Esophagus (tissue), 2 donors: ENCODE results near the gene SURF6. TPM values are rescaled to one million over a fixed set of nuclear protein-coding genes. Genes with fewer than 3 reads are reported as not detected.
A peak's percentile ranks its signal among the peaks of the same experiment; 100 is the strongest.

Source experiments
- H3K27ac ChIP-seq, 2 donors: one replicate each; pipeline ENCODE4 v1.5.1; 2013; ENCODE audit warnings: low read depth in 2 of 2, mild to moderate bottlenecking in 2 of 2, inconsistent platforms in 1 of 2, low read length in 1 of 2, moderate library complexity in 1 of 2
- H3K27me3 ChIP-seq, 2 donors: one replicate each; pipeline ENCODE4 v1.6.1; 2013; ENCODE audit warnings: low read length in 2 of 2, control low read depth in 1 of 2, mild to moderate bottlenecking in 1 of 2; ENCODE audit not compliant: insufficient read depth in 2 of 2, control insufficient read depth in 1 of 2
- H3K36me3 ChIP-seq, 2 donors: one replicate each; pipeline ENCODE4 v1.6.1; 2013; ENCODE audit warnings: low read length in 1 of 2; ENCODE audit not compliant: control insufficient read depth in 2 of 2, insufficient read depth in 2 of 2
- H3K4me1 ChIP-seq, 2 donors: one replicate each; pipeline ENCODE4 v1.6.1; 2013; ENCODE audit warnings: low read length in 1 of 2; ENCODE audit not compliant: control insufficient read depth in 2 of 2, insufficient read depth in 2 of 2
- H3K4me3 ChIP-seq, 2 donors: one replicate each; pipeline ENCODE4 v1.5.1; 2013; ENCODE audit warnings: low read length in 2 of 2, mild to moderate bottlenecking in 2 of 2, low read depth in 1 of 2, moderate library complexity in 1 of 2
- H3K9me3 ChIP-seq, 2 donors: one replicate each; pipeline ENCODE4 v1.6.1; 2013; ENCODE audit warnings: mild to moderate bottlenecking in 2 of 2, low read depth in 1 of 2, low read length in 1 of 2, moderate library complexity in 1 of 2; ENCODE audit not compliant: control insufficient read depth in 2 of 2, insufficient read depth in 1 of 2
- WGBS, 2 donors: extraction: QIAGEN DNeasy Blood & Tissue Kit; methylation state at CpG; one replicate each; pipeline ENCODE4 v1.1.7; 2013; 5-methylcytosine and 5-hydroxymethylcytosine counted together
- polyA plus RNA-seq, 2 donors: library from polyadenylated mRNA; stranded (reverse); fragments of 200-250 nt; gene quantifications; one replicate each; pipeline ENCODE4 v1.2.3, GENCODE V29; 2013
- donor health status: healthy with polysubstance abuse.
- donor health status: Bipolar disorder and iron deficiency.

The SURF6 gene
- polyA plus RNA-seq, 2 donors, result 17.0 to 21.7 TPM

DNA sequence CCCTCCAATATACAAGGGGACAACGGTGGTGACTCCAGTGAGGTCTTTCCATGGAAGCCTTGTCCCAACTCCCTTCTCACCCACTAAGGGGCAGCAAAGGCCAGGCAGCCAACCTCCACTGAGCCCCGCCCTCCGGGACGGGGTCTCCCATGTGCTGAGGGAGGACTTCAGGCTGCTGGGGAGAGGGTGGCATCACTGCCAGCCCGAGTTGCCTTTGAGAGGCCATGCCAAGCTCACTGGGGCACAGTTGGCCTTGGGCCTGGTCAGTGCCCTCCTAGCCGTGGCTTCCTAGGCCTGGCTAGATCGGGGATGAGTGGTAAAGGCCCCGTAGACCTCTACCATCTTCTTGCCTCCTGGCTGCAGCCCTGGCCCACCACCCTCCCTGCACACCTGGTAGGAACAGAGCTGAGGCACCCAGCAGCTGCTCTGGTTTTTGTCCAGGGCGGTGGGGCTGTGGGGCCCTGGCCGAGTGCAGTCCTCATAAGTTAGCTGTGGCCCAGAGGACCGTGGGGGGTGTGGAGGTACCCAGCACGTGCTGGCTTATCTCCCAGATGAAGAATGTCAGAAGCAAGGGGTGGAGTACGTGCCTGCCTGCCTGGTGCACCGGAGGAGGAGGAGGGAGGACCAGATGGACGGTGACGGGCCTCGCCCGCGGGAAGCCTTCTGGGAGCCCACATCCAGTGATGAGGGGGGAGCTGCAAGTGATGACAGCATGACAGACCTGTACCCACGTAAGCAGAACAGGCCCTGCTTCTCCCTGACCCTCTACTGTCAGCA lies 23.6 kb upstream of the SURF6 start:
- Histone ChIP-seq H3K4me3 (no peak overlapping the region), H3K4me1 (peaks cover 4 to 36% of the 10 kb centered on the region in 2 donors), H3K36me3 (peaks cover 6 to 39% of the 10 kb centered on the region in 2 donors), H3K27ac (no peak overlapping the region), H3K9me3 (peaks cover 0 to 2% of the 10 kb centered on the region in 2 donors), H3K27me3 (no peaks in the 10 kb centered on the region)
- 45 to 53% methylated on average over 20 of the region's 20 CpGs for WGBS, 2 donors

DNA sequence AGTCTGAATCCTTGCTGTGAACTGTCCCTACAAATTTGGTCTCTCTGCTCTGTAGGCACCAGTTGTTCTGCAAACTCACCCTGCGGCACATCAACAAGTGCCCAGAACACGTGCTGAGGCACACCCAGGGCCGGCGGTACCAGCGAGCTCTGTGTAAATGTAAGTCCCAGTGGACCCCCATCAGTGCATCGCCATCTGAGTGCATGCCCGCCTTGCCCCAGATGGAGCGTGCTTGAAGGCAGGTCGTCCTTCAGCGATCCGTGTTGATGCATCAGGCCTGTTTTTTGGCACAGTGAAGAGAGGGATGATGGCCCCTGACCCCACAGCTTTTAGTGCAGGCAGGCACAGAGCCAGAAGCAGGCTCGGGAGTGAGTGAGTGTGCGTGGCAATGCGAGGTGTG lies 21.7 kb upstream of the SURF6 start:
- H3K4me3 ChIP-seq, result peak overlapping the region in 1 of 2 donors; percentile 86
- peaks cover 0 to 2% of the 10 kb centered on the region in 2 donors for H3K9me3 ChIP-seq
- no peak overlapping the region for H3K27ac ChIP-seq
- 70 to 74% methylated on average over 14 of the region's 14 CpGs for WGBS, 2 donors
- peaks cover 1 to 44% of the 10 kb centered on the region in 2 donors for H3K36me3 ChIP-seq
- peaks cover 4 to 31% of the 10 kb centered on the region in 2 donors for H3K4me1 ChIP-seq
- no peaks in the 10 kb centered on the region for H3K27me3 ChIP-seq

DNA sequence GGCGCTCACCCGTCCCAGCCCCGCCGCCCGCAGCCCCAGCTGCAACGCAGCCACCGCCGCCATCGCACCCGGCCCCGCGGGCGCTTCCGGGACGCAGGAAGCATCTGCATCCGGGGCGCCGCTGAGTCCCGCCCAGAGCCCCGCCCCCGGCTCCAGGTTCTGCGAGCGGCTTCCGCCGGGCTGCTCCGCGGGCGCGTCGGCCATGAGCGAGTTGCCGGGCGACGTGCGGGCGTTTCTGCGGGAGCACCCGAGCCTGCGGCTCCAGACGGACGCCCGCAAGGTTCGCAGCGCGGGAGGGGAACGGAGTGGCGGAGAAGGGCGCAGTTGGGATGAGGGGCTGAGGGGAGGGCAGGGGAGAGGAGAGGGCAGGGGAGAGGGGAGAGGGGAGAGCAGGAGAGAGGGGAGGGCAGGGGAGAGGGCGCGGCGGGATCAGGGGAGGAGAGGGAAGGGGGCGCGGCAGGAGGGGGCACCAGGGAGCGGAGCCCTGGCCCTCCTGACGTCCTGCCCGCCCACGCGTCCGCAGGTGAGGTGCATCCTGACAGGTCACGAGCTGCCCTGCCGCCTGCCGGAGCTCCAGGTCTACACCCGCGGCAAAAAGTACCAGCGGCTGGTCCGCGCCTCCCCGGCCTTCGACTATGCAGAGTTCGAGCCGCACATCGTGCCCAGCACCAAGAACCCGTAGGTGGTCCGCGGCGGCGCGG lies 20.6 kb upstream of the SURF6 start, which contains the start of the genes SURF1 and SURF2:
Gene SURF1 (minus strand): TSS at position 97 of the 701 bp plus-strand sequence. CDS start 34 bp downstream, at position 63.
Gene SURF2 (plus strand): TSS at position 160 of the 701 bp plus-strand sequence. CDS start 43 bp downstream, at position 203.
- no peaks in the 10 kb centered on the region for H3K9me3 ChIP-seq
- peaks cover 4 to 47% of the 10 kb centered on the region in 2 donors for H3K36me3 ChIP-seq
- H3K4me3 ChIP-seq, result peak within 1 kb of the TSS; percentile 68 to 86
- peaks cover 4 to 26% of the 10 kb centered on the region in 2 donors for H3K4me1 ChIP-seq
- H3K27me3 ChIP-seq, result no peaks in the 10 kb centered on the region
- WGBS, 2 donors, result 1% methylated on average over 61 to 78 of the region's 78 CpGs
- H3K27ac ChIP-seq, result peak within 1 kb of the TSS; percentile 77 to 80

DNA sequence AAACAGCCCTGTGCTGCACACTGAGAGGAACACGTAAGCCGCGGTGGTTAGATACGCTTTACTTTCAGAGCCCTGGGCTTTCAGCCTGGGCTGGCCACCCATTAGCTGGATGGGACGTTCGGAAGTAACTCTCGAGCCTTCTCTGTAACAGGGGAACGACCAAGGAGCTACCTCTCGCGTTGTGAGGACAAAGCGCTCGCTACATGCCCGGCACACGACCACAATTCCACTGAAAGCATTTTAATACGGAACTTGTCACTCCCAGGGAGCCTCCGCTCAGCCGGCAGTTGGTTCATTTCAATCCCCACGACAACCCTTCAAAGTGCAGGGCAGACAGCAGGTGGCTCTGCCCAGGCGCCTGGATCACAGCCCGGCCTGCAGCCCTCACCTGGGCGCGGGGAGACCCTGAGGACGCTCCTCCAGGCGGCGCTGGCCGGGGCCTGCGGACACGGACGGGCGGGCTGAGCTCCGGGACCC lies 19.9 kb upstream of the SURF6 start:
- WGBS, 2 donors, result 0 to 1% methylated on average over 23 to 31 of the region's 31 CpGs
- peaks cover 4 to 26% of the 10 kb centered on the region in 2 donors for H3K4me1 ChIP-seq

DNA sequence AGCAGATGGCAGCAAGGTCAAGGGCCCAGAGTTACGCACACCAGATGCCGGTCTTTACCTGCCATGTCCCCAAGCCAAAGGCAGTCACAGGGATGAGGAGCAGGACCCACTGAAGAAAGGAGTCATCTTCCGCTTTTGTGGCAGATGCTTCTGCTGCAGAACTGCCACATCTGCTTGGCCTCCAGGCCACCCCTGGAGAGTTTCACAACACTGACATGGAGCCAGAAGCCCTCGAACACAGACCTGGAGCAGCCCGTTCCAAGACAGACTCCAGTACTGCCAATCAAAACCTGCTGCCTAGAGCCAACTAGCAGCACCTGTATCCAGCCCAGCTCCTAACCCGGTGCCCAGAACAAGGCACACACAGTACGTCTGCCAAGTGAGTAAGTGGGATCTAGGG lies 18.8 kb upstream of the SURF6 start:
- peaks cover 4 to 22% of the 10 kb centered on the region in 2 donors for H3K4me1 ChIP-seq

More for the DNA sequence above, 19.9 kb upstream of the SURF6 start:
- Histone ChIP-seq H3K27me3 (no peaks in the 10 kb centered on the region), H3K9me3 (no peaks in the 10 kb centered on the region), H3K27ac (peak overlapping the region; percentile 77 to 80), H3K36me3 (peaks cover 4 to 45% of the 10 kb centered on the region in 2 donors), H3K4me3 (peak overlapping the region; percentile 68 to 86)

DNA sequence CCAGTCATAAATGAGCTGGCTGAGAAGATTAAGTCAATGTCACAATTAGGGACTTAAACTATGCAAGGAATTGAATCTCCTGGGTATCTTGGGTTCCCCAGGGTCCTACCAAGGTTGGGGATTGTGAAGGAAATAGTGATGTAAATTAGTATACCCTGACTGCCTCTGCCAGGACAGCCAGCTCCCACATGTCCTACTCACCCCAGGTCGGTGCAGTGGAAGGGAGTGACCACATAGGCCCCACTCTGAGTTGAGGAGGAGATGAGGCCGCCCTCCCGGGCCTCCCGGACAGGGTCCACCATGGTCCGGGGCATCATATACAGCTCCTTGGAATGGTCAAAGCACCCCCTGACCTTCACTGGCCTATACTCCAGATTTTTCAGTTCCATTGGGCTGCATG lies 17.6 kb upstream of the SURF6 start:
- Histone ChIP-seq H3K9me3 (no peaks in the 10 kb centered on the region), H3K36me3 (peaks cover 7 to 38% of the 10 kb centered on the region in 2 donors), H3K27me3 (no peaks in the 10 kb centered on the region), H3K27ac (no peak overlapping the region), H3K4me3 (no peak overlapping the region), H3K4me1 (peaks cover 4 to 18% of the 10 kb centered on the region in 2 donors)
- WGBS, 2 donors, result 77 to 88% methylated on average over 5 of the region's 5 CpGs

More for the DNA sequence above, 18.8 kb upstream of the SURF6 start:
- WGBS, 2 donors, result 76 to 77% methylated on average over 7 of the region's 7 CpGs
- peaks cover 7 to 44% of the 10 kb centered on the region in 2 donors for H3K36me3 ChIP-seq
- H3K27me3 ChIP-seq, result no peaks in the 10 kb centered on the region
- no peaks in the 10 kb centered on the region for H3K9me3 ChIP-seq
- H3K4me3 ChIP-seq, result no peak overlapping the region
- peak overlapping the region in 1 of 2 donors; percentile 14 for H3K27ac ChIP-seq

DNA sequence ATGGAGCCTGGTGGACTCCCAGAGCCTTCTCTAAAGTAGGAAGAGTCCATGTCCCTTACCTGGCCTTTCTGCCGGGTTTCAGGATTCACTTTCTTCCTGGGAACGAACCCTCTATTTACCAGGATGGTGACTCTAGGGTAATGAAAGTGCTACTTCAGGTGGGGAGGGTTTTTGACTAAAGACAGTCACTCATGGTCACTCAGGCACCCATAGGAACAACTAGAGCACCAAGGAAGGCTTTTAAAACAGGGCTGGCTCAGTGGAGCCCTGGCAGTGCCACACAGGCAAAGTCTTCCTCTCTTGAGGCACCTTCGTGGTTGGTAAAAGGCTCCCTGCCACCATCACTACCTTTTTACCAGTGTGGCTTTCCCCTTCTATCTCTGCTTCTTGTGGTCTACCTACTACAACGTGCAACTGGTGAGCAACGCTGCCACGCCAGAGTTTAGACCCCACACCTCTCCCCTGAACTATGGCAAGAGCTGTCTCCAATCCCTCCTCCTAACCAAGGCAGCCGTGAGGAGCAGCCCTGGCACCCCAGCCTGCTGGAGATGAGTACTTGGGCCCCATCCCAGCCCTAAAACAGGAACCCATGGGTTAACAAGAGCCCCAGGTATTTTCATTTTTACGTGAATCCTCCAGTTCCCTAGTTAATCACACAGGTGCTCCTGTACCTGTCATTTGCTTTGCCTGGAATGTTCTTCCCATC lies 16.8 kb upstream of the SURF6 start:
- H3K4me1 ChIP-seq, result peaks cover 2 to 15% of the 10 kb centered on the region in 2 donors
- no peak overlapping the region for H3K4me3 ChIP-seq
- peaks cover 7 to 36% of the 10 kb centered on the region in 2 donors for H3K36me3 ChIP-seq
- H3K9me3 ChIP-seq, result no peaks in the 10 kb centered on the region
- H3K27me3 ChIP-seq, result no peaks in the 10 kb centered on the region
- H3K27ac ChIP-seq, result no peak overlapping the region
- 64 to 68% methylated on average over 8 of the region's 8 CpGs for WGBS, 2 donors

DNA sequence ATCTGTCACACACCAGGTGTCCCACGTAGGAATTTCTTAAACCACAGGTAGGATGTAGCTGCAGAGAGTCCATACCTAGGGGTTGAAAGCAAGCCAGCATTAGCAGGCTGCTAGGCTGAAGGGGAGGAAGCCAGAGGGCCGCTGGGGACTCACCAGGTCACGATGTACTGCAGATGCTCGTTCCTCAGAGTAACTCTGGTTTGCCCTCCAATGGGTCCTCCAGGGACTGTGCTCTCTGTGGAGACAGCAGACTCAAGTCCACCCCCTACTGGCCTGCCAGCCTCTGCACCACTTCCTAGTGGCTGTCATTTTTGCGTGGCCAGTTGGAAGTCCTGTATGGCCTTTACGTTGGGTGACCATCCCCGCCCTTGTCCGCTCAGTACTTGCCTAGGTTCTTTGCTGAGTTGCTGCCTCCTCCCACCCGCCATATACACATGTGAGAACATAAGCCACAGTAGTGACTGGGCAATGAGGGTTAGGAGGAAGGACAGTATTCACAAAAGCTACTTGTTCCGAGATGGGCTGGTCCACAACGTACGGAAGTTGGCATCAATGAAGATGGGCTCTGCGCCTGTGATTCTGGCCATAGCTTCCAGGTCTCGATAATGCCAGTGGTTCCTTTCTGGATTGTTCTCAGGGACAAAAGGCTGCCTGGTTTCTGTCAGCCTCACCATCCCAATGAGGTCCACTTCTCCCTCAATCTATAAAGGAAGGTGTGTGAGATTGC lies 16.1 kb upstream of the SURF6 start:
- Histone ChIP-seq H3K4me1 (peaks cover 0 to 8% of the 10 kb centered on the region in 2 donors), H3K4me3 (no peak overlapping the region), H3K36me3 (peaks cover 7 to 36% of the 10 kb centered on the region in 2 donors), H3K9me3 (no peaks in the 10 kb centered on the region), H3K27ac (no peak overlapping the region), H3K27me3 (no peaks in the 10 kb centered on the region)
- WGBS, 2 donors, result 68 to 75% methylated on average over 14 of the region's 14 CpGs
